Measurements from ENCODE around the gene SPAAR.

Gene SPAAR

DNA sequence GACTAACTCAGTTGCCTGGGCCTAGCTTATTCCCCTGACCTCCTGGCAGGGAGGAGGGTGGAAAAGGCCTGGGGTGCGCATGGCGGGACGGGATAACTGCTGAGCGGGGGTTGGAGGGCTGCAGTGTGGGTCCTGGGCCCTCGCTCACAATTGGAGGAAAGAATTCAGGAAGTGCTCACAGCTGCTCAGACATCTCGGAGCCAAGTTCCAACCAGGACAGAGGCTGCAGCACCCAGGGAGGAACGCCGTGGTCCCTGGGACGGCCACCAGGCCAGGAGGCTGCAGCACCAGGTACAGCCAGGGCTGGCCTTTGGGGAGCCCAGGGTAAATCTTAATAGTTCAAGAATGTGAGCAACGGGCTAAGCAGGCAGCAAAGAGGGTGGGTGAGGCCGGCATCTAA, at the start of gene SPAAR:
SPAAR (plus strand) TSS at position 217 of the 400 bp plus-strand sequence. CDS start 974 bp downstream, outside the sequence.
- in situ Hi-C loops (cut with MboI; ENCODE audit: low sequenced_read_pairs), result no loop called here

GRCh38 chr9:35859990-35860339, 49.3 kb upstream of the SPAAR start:
- in situ Hi-C loops (cut with MboI; ENCODE audit: low sequenced_read_pairs), result no loop called here

GRCh38 chr9:35861161-35861897, 48.0 kb upstream of the SPAAR start:
- in situ Hi-C loops (cut with MboI; ENCODE audit: low sequenced_read_pairs), result no loop called here

- in situ Hi-C loops (cut with MboI; ENCODE audit: low sequenced_read_pairs), result no loop called here
Observed at GRCh38 chr9:35862328-35862727, 47.0 kb upstream of the SPAAR start.

DNA sequence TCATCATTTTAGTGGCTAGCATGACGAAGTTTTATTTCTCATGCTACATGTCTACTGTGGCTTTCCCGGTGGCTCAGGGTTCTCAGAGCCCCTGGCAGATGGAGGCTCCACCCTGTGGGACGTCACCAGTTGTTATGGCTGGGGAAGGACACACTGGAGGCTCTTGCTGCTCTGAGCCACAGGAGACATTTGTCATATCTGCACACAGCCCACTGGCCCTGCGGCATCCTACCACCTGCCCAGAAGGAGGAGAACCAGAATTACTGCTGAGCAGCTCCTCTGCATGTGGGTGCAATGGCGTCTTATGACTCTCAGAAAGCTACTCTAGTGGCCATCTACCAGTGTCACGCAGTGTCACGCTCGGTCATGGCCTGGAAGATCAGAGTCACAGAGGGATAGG, 45.7 kb upstream of the SPAAR start:
- in situ Hi-C loops (cut with MboI; ENCODE audit: low sequenced_read_pairs), result no loop called here

- in situ Hi-C loops (cut with MboI; ENCODE audit: low sequenced_read_pairs), result no loop called here
Observed at GRCh38 chr9:35864695-35865255, 44.5 kb upstream of the SPAAR start.

DNA sequence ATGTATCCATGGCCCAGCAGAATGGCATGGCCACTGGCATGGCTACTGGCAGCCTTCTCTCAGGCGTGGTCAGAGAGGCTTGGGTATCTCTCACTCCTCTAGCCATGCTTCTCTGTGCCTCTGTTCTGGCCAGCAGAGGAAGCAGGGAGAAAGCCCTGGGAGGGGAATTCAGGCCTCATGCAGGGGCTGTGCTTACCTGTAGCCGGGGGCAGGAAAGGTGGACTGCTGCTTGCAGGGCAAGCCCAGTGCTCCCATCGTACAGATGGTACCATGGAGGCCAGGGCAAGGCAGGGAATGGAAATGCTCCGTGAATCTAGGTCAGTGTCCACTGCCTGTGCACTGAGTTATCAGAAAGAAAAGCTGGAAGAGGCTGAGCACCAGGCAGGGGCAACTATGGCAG, 41.8 kb upstream of the SPAAR start:
- in situ Hi-C loops (cut with MboI; ENCODE audit: low sequenced_read_pairs), result no loop called here

- in situ Hi-C loops (cut with MboI; ENCODE audit: low sequenced_read_pairs), result no loop called here
Observed at GRCh38 chr9:35868933-35869332, 40.4 kb upstream of the SPAAR start.

DNA sequence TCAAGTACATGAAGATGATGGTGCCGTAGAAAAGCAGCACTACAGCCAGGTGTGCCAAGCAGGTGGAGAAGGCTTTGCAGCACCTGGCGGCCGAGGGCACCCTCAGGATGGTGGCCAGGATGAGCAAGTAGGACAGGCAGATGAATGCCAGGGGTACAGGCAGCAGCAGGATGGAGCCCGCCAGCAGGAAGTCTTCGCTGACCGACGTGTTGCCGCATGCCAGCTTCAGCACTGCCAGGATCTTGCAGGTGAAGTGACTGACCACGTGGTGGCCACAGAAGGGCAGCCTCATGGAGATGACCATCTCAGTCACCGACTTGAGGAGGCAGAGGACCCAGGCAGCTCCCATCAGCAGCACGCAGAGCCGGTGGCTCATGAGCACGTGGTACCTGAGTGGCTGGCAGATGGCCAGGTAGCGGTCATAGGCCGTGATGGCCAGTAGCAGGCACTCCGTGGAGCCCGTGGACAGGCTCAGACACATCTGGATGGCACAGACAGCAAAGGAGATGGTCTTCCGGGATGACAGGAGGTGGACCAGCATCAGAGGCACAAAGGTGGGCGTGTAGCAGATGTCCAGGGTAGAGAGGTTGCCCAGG, 39.6 kb upstream of the SPAAR start:
- in situ Hi-C loops (cut with MboI; ENCODE audit: low sequenced_read_pairs), result no loop called here

- in situ Hi-C loops (cut with MboI; ENCODE audit: low sequenced_read_pairs), result no loop called here
Observed at GRCh38 chr9:35870351-35870923, 38.9 kb upstream of the SPAAR start, which contains the start of gene OR13J1. TSS of gene OR13J1 (minus strand) at chr9:35870401. CDS start at chr9:35870401, 0 bp downstream.

- in situ Hi-C loops (cut with MboI; ENCODE audit: low sequenced_read_pairs), result no loop called here
Observed at GRCh38 chr9:35871545-35871944, 37.7 kb upstream of the SPAAR start.

DNA sequence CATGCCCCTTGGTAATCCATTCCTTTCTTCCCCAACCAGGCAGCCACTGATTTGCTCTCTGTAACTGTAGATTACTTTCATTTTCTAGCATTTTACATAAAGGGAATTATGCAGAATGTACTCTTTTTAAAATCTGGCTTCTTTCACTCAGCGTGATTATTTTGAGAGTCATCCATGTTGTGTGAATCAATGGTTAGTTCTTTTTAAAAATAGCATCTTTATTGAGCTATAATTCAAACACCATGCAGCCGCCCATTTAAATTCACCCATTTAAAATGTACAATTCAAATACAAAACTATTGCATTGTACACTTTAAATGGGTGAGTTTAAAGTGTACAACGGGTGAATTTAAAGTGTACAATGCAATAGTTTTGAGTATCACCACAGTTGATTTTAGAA, 36.8 kb upstream of the SPAAR start:
- in situ Hi-C loops (cut with MboI; ENCODE audit: low sequenced_read_pairs), result no loop called here

- in situ Hi-C loops (cut with MboI; ENCODE audit: low sequenced_read_pairs), result loop anchor here (25.0 kb wide), 1 partner anchor 95 kb away; the partner anchor contains the start of gene NPR2
Observed at GRCh38 chr9:35882263-35882848, 26.9 kb upstream of the SPAAR start.

DNA sequence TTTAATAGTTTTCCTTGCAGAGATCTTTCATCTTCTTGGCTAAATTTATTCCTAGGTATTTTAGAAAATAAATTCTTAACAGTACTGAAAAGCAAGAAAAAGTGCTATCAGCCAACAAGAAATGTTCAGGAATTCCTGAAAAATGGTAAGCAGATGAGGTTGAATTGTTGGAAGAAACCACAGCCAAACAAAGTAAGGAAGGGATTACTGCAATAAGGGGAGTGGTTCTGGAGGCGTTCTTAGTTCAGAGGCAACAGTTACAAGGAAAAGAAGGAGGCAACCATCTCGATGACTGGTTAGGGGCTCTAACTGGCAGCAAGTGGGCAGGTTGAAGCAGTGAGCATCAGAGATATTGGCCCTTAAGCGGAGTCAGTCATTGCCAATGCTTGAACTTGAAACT, 26.3 kb upstream of the SPAAR start:
- in situ Hi-C loops (cut with MboI; ENCODE audit: low sequenced_read_pairs), result loop anchor here (25.0 kb wide), 1 partner anchor 96 kb away; the partner anchor contains the start of gene NPR2

- in situ Hi-C loops (cut with MboI; ENCODE audit: low sequenced_read_pairs), result loop anchor here (25.0 kb wide), 1 partner anchor 98 kb away; the partner anchor contains the start of gene NPR2
Observed at GRCh38 chr9:35884908-35885307, 24.4 kb upstream of the SPAAR start.

GRCh38 chr9:35891646-35892045, 17.6 kb upstream of the SPAAR start:
- in situ Hi-C loops (cut with MboI; ENCODE audit: low sequenced_read_pairs), result loop anchor here (25.0 kb wide), 1 partner anchor 104 kb away; the partner anchor contains the start of gene NPR2

DNA sequence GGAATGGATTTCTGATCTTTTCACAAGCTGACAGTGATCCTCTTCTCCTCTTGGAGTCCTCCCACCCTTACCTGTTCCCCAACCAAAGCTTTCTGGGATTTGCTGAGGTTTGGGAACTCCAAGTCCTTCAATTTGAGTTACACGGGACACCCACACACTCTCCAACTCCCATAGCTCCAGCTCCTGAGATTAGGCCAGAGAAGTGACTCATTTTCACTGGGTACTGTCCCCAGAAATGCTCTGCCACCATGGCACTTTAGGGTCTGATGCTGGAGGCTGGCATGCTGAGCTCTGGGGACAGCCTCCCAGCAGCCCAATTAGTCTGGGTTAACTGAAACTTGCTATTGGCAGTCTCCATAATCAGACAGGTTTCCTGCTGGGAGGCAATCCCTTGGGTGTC, 17.2 kb upstream of the SPAAR start:
- in situ Hi-C loops (cut with MboI; ENCODE audit: low sequenced_read_pairs), result loop anchor here (25.0 kb wide), 1 partner anchor 105 kb away; the partner anchor contains the start of gene NPR2

GRCh38 chr9:35896570-35896969, 12.7 kb upstream of the SPAAR start:
- in situ Hi-C loops (cut with MboI; ENCODE audit: low sequenced_read_pairs), result loop anchor here (25.0 kb wide), 1 partner anchor 109 kb away; the partner anchor contains the start of gene NPR2

- in situ Hi-C loops (cut with MboI; ENCODE audit: low sequenced_read_pairs), result loop anchor here (25.0 kb wide), 1 partner anchor 110 kb away; the partner anchor contains the start of gene NPR2
Observed at GRCh38 chr9:35897376-35898099, 11.8 kb upstream of the SPAAR start.

GRCh38 chr9:35898337-35898736, 11.0 kb upstream of the SPAAR start:
- in situ Hi-C loops (cut with MboI; ENCODE audit: low sequenced_read_pairs), result loop anchor here (25.0 kb wide), 1 partner anchor 111 kb away; the partner anchor contains the start of gene NPR2
